Measurements from ENCODE around the gene DNAJB12. TPM values are rescaled to one million over a fixed set of nuclear protein-coding genes. Genes with fewer than 3 reads are reported as not detected.
"Not testable (repeated sequence)": the region's sequence is repeated elsewhere in the genome, so short reads cannot be mapped to it uniquely, and the experiment has no call there.

Gene DNAJB12
- total RNA-seq, 6 experiments from 2014 or later: 36.3 to 42.5 (median 39.0) TPM

DNA sequence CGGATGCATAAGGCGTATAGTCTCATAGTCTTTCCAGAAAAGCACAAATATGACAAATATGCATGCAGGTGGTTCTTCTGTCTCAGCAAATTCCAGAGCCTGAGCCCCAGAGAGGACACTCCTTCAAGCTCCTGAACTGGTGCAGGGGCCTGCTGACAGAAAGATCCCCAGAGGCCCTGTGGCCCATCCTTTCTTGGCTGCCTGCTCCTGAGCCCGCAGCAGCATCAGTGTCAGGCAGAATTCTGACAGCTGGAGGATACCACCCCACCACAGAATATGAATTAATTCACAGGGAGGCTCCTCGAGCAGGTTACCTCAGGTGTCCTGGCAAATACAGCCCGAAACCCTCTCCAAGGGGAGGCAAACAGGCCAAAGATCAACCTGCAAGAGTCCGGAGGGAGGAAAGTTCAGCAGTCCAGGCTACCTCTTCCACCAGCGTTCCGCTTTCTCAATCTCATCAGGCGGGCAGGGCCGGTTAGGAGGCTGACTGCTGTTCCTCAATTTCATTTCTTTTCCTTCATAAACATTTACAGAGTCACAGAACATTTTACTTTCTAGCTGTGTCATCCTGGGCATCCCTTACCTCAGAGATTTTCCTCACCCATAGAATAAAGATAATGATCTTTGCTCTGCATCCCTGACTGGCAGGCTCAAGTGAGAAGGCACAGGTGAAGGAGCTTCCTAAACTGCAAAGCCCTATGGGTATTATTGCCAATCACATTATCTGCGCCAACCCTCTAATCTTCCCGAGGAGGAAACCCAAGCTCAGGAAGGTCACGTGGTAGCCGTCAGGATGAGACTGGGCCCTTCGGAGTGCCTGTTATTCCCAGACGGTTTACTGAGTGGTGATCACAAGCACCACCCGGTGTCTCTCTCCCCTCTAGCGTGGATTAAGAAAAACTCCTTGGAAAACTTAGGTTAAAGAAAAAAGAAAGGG lies 1.4 kb downstream of the DNAJB12 start:
- TF ChIP-seq, protein P1, sequence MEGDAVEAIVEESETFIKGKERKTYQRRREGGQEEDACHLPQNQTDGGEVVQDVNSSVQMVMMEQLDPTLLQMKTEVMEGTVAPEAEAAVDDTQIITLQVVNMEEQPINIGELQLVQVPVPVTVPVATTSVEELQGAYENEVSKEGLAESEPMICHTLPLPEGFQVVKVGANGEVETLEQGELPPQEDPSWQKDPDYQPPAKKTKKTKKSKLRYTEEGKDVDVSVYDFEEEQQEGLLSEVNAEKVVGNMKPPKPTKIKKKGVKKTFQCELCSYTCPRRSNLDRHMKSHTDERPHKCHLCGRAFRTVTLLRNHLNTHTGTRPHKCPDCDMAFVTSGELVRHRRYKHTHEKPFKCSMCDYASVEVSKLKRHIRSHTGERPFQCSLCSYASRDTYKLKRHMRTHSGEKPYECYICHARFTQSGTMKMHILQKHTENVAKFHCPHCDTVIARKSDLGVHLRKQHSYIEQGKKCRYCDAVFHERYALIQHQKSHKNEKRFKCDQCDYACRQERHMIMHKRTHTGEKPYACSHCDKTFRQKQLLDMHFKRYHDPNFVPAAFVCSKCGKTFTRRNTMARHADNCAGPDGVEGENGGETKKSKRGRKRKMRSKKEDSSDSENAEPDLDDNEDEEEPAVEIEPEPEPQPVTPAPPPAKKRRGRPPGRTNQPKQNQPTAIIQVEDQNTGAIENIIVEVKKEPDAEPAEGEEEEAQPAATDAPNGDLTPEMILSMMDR (IDR thresholded peaks at IDR 0.05): no peak
- Mint-ChIP-seq H3K4me1 (ENCODE audit: low read depth) (peaks cover 36% of the 10 kb centered on the region), H3K36me3 (ENCODE audit: low read depth) (peaks cover 22% of the 10 kb centered on the region), H3K9me3 (no peaks in the 10 kb centered on the region), H3K27me3 (ENCODE audit: insufficient read depth) (no peaks in the 10 kb centered on the region; the same call in none of the 2 replicates), H3K27ac (peak overlapping the region; percentile 98), H3K4me3 (peak overlapping the region; percentile 98)
- no peak for DNase-seq

DNA sequence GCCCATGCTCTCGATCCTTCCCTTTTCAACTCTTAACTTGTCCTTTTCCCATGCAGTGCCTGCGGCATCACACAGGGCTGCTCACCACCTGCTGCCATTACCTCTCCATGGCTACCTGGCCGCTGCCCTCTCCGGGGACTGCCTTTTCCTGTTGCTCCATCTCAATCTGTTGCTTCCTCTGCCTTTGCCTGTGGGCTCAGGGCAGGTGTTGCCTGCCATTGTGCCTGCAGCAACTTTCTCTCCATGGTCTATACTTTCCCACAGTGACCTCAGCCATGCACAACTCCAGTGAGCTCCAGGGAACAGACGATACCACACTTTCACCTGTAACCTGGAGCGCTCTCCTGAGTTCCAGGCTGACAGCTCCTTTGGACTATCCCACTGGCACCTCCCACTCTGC lies 3.2 kb downstream of the DNAJB12 start:
- no peak for DNase-seq
- Mint-ChIP-seq H3K36me3 (ENCODE audit: low read depth) (peaks cover 22% of the 10 kb centered on the region), H3K9me3 (no peaks in the 10 kb centered on the region), H3K27ac (peak overlapping the region; percentile 8; the same call in 1 of the 2 replicates), H3K4me3 (no peak overlapping the region), H3K27me3 (ENCODE audit: insufficient read depth) (no peaks in the 10 kb centered on the region; the same call in none of the 2 replicates), H3K4me1 (ENCODE audit: low read depth) (peaks cover 36% of the 10 kb centered on the region)
- TF ChIP-seq, protein P1 (IDR thresholded peaks at IDR 0.05): no peak

DNA sequence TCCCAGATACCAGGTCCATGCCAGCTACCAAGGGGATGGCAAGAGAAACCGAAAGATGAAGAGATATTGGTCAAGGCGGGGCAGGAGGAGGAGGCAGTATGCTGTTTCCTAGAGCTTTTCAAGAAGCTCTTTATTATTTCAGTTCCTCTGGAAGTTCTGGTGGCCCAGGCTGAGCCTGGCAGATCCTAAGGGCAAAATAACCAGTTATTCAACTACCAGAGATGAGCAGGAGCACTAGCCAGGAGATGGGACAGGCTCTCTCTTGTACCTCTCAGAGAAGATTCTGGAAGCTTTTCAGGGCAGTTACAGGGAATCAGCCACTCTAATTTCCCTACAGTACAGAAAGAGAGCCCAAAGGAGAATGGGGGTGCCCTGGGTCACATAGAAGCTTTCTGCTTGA lies 5.3 kb downstream of the DNAJB12 start:
- H3K4me1 Mint-ChIP-seq (ENCODE audit: low read depth): peaks cover 28% of the 10 kb centered on the region
- no peaks in the 10 kb centered on the region; the same call in 1 of the 2 replicates for H3K27me3 Mint-ChIP-seq (ENCODE audit: insufficient read depth)
- no peak overlapping the region for H3K4me3 Mint-ChIP-seq
- H3K36me3 Mint-ChIP-seq (ENCODE audit: low read depth): peaks cover 16% of the 10 kb centered on the region; the same call in 1 of the 2 replicates
- H3K27ac Mint-ChIP-seq: no peak overlapping the region
- H3K9me3 Mint-ChIP-seq: no peaks in the 10 kb centered on the region
- no peak for DNase-seq
- TF ChIP-seq, protein P1 (IDR thresholded peaks at IDR 0.05): no peak

DNA sequence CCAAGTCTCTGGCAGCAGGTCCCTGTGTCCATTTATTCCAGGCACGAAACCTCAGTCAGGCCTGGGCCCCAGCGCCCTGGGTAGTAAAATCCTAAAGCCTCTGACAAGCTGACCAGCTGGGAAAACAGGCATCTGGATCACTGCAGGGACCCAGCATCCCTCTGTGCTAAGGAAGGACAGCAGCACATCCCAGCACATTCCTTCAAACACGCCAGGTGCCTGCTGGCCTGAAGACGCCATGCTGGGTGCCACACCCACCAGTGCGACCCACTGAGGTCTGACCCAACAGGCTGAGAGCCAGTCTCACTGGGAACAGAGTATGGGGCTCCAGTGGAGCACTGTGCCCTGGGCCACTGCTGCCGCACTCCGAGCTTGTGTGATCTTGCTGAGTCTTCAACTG lies 6.4 kb downstream of the DNAJB12 start:
- Mint-ChIP-seq H3K9me3 (no peaks in the 10 kb centered on the region), H3K27ac (no peak overlapping the region), H3K27me3 (ENCODE audit: insufficient read depth) (no peaks in the 10 kb centered on the region; the same call in 1 of the 2 replicates), H3K4me3 (no peak overlapping the region), H3K4me1 (ENCODE audit: low read depth) (peaks cover 22% of the 10 kb centered on the region), H3K36me3 (ENCODE audit: low read depth) (peaks cover 11% of the 10 kb centered on the region; the same call in 1 of the 2 replicates)
- TF ChIP-seq, protein P1 (IDR thresholded peaks at IDR 0.05): no peak
- DNase-seq: no peak

DNA sequence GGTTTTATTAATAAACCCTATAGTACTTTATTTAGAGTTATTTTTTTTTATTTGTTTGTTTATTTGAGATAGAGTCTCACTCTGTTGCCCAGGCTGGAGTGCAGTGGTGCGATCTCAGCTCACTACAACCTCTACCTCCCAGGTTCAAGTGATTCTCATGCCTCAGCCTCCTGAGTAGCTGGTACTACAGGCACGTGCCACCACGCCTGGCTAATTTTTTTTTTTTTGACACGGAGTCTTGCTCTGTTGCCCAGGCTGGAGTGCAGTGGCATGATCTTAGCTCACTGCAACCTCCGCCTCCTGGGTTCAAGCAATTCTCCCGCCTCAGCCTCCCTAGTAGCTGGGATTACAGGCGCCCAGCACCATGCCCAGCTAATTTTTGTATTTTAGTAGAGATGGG lies 8.6 kb downstream of the DNAJB12 start:
- not testable (repeated sequence) for H3K27me3 Mint-ChIP-seq (ENCODE audit: insufficient read depth); H3K4me1 Mint-ChIP-seq (ENCODE audit: low read depth); H3K36me3 Mint-ChIP-seq (ENCODE audit: low read depth); H3K4me3 Mint-ChIP-seq; H3K9me3 Mint-ChIP-seq; H3K27ac Mint-ChIP-seq; DNase-seq

DNA sequence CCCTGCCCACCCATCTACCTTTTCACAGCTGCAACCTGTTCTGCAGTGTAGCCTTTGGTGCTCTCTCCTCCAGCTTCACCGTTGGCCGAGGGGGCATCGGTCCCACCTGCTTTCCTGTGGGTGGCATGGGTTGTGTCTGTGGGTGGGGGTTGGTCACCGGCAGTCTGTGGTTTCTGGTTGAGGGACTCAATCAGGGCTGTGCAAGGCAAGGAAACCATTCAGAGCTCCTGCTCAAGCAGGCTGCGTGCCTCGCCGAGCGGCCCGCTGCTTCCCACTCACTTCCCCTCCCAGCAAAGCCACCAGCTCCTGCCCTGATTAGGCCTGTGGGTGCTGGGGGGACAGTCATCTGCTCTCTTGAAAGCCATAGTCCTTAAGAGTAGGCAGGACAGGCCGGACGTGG lies 9.8 kb downstream of the DNAJB12 start:
- H3K27ac Mint-ChIP-seq: no peak overlapping the region
- no peaks in the 10 kb centered on the region for H3K4me1 Mint-ChIP-seq (ENCODE audit: low read depth)
- no peak for DNase-seq
- H3K27me3 Mint-ChIP-seq (ENCODE audit: insufficient read depth): peaks cover 2% of the 10 kb centered on the region; the same call in 1 of the 2 replicates
- H3K4me3 Mint-ChIP-seq: no peak overlapping the region
- no peaks in the 10 kb centered on the region; the same call in 1 of the 2 replicates for H3K36me3 Mint-ChIP-seq (ENCODE audit: low read depth)
- no peaks in the 10 kb centered on the region for H3K9me3 Mint-ChIP-seq
- TF ChIP-seq, protein P1 (IDR thresholded peaks at IDR 0.05): no peak

All from HFFc6 (cell line).